ENCODE results near the gene HBM.

GRCh38 chr16:191831-192230 lies 26.1 kb downstream of the HBM start:
- TF ChIP-seq CTCF (conservative IDR thresholded peaks at IDR 0.05; ENCODE audit: low read depth, low read length) (no peak), EZH2 (IDR thresholded peaks at IDR 0.05; ENCODE audit: borderline replicate concordance, low read depth, low read length, poor library complexity, severe bottlenecking) (no peak)

Data from A673 (cell line).